Testis (tissue), 3 donors: ENCODE results near the gene ZNF365. TPM values are rescaled to one million over a fixed set of nuclear protein-coding genes. Genes with fewer than 3 reads are reported as not detected.

ENCODE experiments used
- DNase-seq: peaks from one replicate; pipeline ENCODE4 v3.0.0-alpha.2; 2019
- H3K27ac ChIP-seq, 2 donors: fragments of 200-600 bp; sonication (generic); one replicate each; pipeline ENCODE4 v1.5.1; 2019
- H3K27me3 ChIP-seq: fragments of 200-600 bp; sonication (generic); one replicate; pipeline ENCODE4 v1.5.1; 2019
- H3K36me3 ChIP-seq: fragments of 200-600 bp; sonication (generic); one replicate; pipeline ENCODE4 v1.5.1; 2017; ENCODE audit warnings: low read depth; ENCODE audit errors: missing control alignments
- H3K4me1 ChIP-seq: fragments of 200-600 bp; sonication (generic); one replicate; pipeline ENCODE4 v1.5.1; 2019
- H3K4me3 ChIP-seq, 2 donors: fragments of 200-600 bp; sonication (generic); one replicate each; pipeline ENCODE4 v1.5.1; 2017 to 2019
- H3K9me3 ChIP-seq: fragments of 200-600 bp; sonication (generic); one replicate; pipeline ENCODE4 v1.5.1; 2017
- POLR2A ChIP-seq: fragments of 450-650 bp; IDR thresholded peaks from one replicate; pipeline ENCODE4 v1.6.1; 2017; ENCODE audit warnings: antibody characterized with exemption, mild to moderate bottlenecking, moderate library complexity
- WGBS, 2 donors: methylation state at CpG; one replicate each; pipeline ENCODE4 v1.1.5; 2018; 5-methylcytosine and 5-hydroxymethylcytosine counted together
- intact Hi-C: fragments of 100-400 bp; cut with DNase I; formaldehyde crosslinking; loops from one replicate; pipeline ENCODE4 v1.15.1; 2023; ENCODE audit warnings: low total_unique reads
- polyA plus RNA-seq: library from polyadenylated mRNA; stranded (reverse); fragments of 350-450 nt; fragmentation: Illumina TruSeq; extraction: RNeasy Lipid Tissue Mini Kit (QIAGEN cat#74804); gene quantifications from one replicate; pipeline ENCODE4 v1.2.3, GENCODE V29; 2014; ENCODE audit warnings: low read depth, low replicate concordance; ENCODE audit not compliant: insufficient read depth
- small RNA-seq, 2 donors: library from RNA; depleted of rRNA; stranded (forward); fragments of <200 nt; gene quantifications; one replicate each; pipeline ENCODE3, GENCODE V24; 2016
- total RNA-seq, 2 donors: library from RNA; depleted of rRNA; stranded (reverse); fragments of >200 nt; gene quantifications; one replicate each; pipeline ENCODE4 v1.2.3, GENCODE V29; 2016
- TF ChIP-seq, protein P1 (sequence below), 3 experiments: fragments of 450-650 bp in 2 of 3; fragments of 200-600 bp in 1 of 3; sonication (generic) in 1 of 3; IDR thresholded peaks; one replicate each; pipeline ENCODE4 v1.5.1; 2016 to 2019; ENCODE audit warnings: antibody characterized with exemption in 3 of 3, mild to moderate bottlenecking in 2 of 3, moderate library complexity in 1 of 3

Gene ZNF365
- total and polyA plus RNA-seq, 3 donors from 2014 or later = 1.0 to 2.8 (median 1.2) TPM

DNA sequence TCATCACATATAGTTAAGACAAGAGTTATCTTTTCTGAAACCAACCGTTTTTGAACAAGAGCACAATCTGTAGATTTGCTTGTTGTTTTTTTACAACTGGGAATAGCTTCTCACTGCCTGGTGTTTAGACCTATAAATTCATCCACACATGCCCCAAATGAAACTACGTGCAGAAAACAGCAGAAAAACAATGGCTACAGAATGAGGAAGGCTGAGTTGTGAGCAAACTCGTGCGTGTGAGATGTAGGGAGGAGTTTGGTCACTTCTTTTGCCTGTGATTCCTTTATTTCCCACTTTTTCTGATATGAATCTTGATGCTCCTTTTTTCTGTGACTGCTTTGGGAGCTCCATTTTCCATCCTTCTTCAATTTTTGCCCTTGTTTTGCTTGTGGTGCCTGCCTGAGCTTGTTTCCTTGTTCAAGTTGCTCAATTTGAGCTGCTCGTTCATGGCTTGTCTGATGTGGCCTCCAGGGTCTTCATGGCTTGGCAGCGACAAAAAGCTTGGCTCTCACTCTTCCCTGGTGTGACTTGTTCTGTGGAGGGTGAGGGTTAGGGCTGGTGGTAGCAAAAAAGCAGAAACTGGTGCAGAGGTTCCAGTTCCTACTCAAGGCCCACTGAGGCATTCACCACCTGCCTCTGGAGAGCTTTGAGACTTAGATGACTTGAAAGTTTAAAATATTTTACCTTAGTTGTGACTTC is 76.9 kb downstream of the ZNF365 start:
- H3K4me1 ChIP-seq = no peaks in the 10 kb centered on the region
- no peaks in the 10 kb centered on the region for H3K27me3 ChIP-seq
- no peak for DNase-seq
- intact Hi-C loops = no loop called here
- no peak overlapping the region for H3K27ac ChIP-seq
- H3K36me3 ChIP-seq = no peaks in the 10 kb centered on the region
- no peaks in the 10 kb centered on the region for H3K9me3 ChIP-seq
- TF ChIP-seq, protein P1, sequence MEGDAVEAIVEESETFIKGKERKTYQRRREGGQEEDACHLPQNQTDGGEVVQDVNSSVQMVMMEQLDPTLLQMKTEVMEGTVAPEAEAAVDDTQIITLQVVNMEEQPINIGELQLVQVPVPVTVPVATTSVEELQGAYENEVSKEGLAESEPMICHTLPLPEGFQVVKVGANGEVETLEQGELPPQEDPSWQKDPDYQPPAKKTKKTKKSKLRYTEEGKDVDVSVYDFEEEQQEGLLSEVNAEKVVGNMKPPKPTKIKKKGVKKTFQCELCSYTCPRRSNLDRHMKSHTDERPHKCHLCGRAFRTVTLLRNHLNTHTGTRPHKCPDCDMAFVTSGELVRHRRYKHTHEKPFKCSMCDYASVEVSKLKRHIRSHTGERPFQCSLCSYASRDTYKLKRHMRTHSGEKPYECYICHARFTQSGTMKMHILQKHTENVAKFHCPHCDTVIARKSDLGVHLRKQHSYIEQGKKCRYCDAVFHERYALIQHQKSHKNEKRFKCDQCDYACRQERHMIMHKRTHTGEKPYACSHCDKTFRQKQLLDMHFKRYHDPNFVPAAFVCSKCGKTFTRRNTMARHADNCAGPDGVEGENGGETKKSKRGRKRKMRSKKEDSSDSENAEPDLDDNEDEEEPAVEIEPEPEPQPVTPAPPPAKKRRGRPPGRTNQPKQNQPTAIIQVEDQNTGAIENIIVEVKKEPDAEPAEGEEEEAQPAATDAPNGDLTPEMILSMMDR (IDR thresholded peaks at IDR 0.05) = no peak
- no peak for TF ChIP-seq POLR2A
- WGBS, 2 donors = 74 to 78% methylated on average over 6 of the region's 6 CpGs
- H3K4me3 ChIP-seq = no peak overlapping the region

DNA sequence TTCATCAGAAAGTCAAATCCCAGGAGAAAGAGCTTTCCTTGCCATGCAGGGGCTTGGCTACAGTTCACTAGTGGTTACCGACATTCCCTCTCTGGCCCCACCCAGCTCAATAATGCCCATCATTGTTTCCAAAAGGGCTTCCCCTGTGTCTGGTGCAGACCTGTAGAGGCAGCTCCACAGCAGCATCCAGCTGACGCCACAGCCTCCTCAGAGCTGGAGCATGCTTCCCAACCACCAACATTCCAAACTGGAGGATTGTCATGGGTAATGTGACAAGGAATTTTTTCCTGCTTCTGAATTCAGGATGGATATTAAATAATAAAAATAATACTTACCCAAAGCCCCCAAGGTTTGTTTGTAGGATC is 77.4 kb downstream of the ZNF365 start:
- no peak overlapping the region for H3K27ac ChIP-seq
- H3K27me3 ChIP-seq = no peaks in the 10 kb centered on the region
- no peak for TF ChIP-seq POLR2A
- TF ChIP-seq, protein P1 (IDR thresholded peaks at IDR 0.05) = no peak
- no peaks in the 10 kb centered on the region for H3K9me3 ChIP-seq
- H3K36me3 ChIP-seq = no peaks in the 10 kb centered on the region
- intact Hi-C loops = no loop called here
- H3K4me3 ChIP-seq = no peak overlapping the region
- no peaks in the 10 kb centered on the region for H3K4me1 ChIP-seq
- 89 to 95% methylated on average over 2 of the region's 2 CpGs for WGBS, 2 donors
- no peak for DNase-seq

Small RNA genes lying within 50 kb of the gene (small RNA-seq; reads per million reads assigned to genes)
- 0 reads per million in 2 donors for gene RN7SL591P

Other genes with a start within 250 kb of the ZNF365 start
- 1 to 10 TPM; 6.3 to 7.5 TPM for gene RTKN2, start 105.5 kb upstream of the ZNF365 start, total RNA-seq
- 9.1 TPM for gene RTKN2, start 105.5 kb upstream of the ZNF365 start, polyA plus RNA-seq